ENCODE data around the gene ALG3.

ALG3 gene

DNA sequence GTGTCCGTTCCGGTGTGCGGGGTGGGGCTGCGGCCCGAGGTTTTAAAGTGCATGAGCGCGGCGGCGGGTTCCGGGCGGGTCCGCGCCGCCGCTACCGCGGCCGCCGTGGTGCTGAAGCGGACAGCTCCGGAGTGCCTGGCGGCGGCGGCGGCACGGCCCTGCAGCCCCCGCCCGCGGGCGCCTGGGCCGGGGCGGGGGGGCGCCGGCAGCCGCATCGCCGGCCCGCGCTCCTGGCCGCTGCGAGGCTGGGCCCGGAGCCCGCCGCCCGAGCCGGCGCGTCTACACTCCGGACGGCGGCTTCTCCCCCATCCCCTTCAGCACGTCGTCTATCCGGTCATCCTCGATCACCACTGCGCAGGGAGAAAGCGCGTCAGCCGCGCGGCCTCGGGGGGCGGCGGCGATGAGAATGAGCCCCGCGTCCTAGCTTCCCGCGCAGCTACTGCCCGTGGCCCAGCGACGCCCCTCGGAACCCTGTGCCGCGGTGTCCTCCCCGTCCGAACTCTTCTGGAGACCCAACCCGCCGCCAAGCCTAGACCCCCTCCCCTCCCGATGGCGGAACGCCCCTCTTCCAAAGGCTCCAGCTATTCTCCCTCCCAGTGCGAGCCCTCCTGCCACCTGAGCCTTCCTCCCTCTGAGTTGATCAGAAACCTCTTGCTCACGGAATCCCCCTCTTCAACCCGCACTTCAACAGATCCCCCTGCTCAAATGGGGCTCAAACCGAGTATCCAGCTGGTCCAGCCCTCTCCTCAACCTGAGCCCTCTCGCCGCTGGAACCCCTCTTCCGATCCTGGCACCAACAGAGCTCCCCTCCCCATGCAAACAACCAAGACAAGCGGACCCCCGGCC lies 11.3 kb upstream of the ALG3 start:
- peak; percentile 38 for DNase-seq

DNA sequence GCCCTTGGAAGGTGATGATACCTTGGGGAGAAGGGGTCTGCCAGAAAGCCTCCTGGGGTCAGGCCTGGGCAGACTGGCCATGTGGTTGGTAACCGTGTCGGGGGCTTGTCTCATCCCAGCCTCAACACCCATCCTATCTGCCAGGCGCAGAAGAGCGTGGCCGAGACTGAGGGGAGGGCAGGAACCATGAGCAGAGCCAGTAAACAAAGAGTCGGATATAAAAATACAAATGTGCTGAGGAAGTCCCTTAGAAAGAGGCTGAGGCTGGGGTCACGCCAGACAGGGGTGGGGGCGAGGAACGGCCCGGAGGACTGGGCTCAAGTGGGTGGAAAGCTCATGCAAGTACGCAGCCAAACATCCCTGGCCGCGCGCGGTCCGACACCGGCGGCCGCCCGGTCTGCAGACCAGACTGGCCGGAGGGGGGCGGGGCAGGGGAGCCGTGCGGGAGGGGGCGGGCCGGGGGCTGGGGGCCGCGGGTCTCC lies 10.7 kb upstream of the ALG3 start:
- no peak for DNase-seq

DNA sequence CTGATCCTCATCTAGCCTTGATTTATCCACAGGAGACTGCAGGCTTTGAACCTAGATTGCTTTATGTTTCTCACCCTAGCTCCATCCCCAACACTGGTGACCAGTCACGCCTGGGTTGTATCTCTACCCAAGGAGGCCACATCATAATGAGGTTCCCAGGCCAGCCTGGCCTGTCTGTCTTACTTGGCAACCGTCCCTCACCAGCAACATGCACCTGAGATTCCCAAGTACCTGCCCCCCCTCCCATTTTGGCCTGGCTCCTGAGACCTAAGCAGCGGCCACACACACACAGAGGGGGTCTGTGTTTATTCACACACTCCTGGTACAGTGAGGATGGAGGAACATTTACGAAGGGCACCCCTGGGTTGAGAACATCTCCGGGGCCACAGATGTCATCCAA lies 10.2 kb upstream of the ALG3 start:
- no peak for DNase-seq

DNA sequence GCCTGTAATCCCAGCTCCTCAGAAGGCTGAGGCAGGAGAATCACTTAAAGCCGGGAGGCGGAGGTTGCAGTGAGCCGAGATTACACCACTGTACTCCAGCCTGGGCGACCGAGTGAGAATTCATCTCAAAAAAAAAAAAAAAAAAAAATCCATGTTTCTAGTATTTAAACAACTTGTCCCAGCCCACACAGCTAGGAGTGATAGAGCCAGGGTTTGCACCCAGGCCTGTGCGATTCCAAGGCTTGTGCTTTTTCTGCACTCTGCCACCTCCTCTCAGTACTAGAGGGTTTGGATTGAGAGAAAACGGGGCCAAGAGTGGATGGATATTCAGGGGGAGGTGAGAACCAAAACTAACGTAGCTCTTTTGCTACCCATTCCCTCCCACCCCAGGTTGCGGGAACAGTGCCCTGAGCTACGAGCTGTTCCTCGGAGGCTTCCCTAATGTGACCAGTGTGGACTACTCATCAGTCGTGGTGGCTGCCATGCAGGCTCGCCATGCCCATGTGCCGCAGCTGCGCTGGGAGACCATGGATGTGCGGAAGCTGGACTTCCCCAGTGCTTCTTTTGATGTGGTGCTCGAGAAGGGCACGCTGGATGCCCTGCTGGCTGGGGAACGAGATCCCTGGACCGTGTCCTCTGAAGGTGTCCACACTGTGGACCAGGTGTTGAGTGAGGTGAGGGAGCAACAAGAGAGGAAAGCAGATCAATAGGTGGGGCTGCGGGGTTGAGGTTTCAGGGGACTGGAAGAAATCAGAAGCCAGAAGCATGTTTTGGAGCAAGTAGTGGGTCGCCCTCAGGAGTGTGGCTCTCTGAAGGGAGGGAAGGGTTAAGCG lies 8.5 kb upstream of the ALG3 start:
- DNase-seq, result no peak

DNA sequence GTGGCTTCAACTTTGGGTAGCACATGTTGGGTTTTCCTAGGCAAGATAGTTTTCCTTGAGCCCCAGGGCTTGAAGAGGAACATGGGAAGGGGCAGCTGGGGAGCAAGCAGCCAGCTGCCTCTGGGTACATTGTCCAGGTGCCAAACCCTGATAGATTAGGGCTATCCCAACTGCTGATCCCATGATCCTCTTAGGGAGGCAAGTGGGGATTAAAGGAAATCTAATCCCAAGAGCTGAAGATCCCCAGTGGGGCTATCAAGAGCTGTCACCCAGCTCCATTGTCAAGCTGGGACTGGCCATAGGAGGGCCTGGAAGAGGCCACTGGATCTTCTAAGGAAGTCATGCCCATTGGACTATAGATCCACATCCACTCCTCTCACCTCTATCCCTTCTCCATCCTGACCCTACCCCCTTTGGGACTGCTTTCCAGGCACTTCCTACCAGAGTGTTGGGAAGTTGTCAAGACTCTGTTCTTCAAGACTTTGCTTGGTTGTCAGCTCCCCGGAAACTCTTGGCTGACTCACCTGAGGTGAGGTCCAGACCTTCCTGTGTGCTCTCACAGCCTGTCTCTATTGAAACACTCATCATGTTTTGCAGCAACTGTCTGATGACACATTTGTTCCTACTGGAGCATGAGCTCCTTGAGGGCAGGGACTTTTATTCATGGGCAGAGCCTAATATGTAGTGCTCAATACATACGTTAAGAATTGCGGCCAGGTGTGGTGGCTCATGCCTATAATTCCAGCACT lies 6.7 kb upstream of the ALG3 start:
- no peak for DNase-seq

DNA sequence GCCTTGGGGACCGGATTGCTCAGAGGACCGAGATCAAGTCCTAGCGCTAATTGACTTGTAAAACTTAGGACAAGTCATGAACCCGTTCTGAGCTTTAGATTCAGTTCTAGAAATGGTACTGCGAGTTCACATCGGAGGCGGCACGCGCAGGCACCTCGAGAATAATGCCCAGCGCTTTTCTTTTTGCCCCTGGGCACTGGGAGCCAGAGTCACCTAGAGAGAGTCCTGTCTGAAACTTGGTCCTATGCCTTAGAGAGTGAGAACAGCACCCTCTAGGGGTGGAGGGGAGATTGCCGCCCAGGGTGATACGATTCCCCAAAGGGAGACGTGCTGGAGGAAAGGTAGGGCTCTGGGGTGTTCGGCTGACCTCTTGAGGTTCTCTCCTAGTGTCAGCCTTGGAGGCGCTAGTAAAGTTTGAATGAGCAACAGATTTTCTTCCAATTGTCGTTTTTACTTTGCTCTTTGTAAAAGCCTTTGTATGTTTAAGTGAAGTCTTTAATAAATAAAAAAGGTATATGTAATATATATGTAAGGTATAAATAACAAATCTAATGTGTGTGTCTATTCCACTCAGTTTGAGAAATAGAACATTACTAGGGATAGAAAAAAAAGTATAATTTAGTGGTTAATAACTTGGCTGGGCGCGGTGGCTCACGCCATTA lies 1.5 kb upstream of the ALG3 start:
- DNase-seq, result peak; percentile 85

DNA sequence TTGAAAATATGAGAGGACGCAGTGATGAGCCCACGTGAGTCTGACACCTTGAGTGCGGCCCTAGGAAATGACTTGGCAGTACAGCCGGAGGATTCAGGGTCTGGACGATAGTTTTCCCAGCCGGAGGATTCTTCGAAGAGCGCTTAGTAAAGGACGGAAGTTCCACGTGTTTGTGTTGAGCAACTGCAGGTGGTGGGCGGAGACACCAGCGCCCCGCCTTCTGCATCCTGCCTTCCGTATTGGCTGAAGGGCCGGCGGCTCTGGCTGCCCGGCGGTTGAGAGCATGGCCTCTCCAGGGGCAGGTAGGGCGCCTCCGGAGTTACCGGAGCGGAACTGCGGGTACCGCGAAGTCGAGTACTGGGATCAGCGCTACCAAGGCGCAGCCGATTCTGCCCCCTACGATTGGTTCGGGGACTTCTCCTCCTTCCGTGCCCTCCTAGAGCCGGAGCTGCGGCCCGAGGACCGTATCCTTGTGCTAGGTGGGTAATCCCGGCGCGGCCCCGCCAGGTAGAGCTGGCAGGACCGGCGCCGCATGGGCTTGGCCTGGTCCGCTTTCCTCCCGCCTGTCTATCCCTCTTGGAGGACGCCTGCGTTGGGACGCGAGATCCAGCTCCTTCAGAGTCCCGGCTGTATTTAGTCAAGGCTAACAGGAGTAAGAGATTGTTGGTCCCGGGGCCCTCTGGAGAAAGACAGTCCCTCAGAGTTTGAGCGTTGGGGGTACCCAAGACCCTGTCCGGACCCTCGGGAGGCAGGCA lies 827 bp upstream of the ALG3 start, which contains the start of gene EEF1AKMT4:
Gene EEF1AKMT4 (plus strand): TSS at position 261 of the 755 bp plus-strand sequence. CDS start 23 bp downstream, at position 284.
- DNase-seq, result peak; percentile 98

DNA sequence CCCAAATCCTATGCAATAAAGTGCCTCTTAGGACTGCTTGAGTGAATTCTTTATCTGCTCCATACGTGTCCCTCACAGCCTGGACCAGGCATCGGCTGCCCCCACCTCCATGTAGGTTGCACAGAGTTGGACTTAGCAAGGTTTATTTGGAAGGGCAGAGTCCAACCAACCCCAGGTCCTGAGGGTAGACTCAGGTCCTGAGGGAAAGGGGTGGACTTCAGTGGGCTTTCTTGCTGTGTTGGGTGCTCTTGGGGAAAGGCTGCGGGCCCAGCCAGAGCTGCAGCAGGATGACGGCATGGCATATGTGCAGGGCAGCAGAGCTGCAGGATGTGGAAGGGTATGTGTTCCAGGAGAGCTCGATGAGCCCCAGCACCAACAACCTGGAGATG lies 6.5 kb downstream of the ALG3 start:
- DNase-seq, result no peak

DNA sequence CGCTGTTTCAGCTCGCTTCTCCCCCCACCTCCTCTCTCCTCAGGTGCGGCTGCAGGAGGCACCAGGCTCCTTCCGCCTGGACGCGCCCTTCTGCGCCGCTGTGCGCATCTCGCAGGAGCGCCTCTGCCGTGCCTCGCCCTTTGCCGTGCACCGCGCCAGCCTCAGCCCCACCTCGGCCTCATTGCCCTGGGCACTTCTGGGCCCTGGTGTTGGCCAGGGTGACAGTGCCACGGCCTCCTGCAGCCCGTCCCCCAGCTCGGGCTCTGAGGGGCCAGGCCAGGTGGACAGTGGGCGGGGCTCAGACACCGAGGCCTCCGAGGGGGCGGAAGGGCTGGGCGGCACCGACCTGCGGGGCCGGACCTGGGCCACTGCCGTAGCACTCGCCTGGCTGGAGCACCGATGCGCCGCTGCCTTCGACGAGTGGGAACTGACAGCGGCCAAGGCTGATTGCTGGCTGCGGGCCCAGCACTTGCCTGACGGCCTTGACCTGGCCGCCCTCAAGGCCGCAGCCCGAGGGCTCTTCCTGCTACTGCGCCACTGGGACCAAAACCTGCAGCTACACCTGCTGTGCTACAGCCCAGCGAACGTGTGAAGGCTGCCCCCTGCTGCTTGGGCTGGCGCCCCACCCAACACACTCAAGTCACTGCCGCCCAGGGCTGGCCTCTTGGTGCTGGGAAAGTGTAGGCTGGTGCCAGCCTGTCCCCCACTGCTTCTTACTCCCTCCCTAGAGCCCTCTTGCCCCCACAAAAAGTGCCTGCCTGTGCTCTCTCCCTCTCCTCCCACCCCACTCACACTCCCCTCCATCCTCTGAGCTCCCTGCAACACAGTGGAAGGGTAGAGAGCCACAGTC lies 7.1 kb downstream of the ALG3 start:
- DNase-seq, result peak; percentile 25

DNA sequence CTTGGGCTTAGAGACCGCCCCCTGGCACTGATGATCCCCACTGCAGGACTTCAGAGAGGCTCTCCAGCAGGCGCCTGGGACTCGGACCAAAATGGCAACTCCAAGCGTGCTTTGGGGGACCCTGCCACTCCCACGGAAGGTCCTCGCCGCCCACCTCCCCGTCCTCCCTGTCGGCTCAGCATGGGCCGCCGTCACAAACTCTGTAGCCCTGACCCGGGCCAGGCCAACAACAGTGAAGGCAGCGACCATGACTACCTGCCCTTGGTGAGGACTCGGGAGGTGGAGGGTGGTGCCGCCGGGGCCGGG lies 7.7 kb downstream of the ALG3 start:
- no peak for DNase-seq

DNA sequence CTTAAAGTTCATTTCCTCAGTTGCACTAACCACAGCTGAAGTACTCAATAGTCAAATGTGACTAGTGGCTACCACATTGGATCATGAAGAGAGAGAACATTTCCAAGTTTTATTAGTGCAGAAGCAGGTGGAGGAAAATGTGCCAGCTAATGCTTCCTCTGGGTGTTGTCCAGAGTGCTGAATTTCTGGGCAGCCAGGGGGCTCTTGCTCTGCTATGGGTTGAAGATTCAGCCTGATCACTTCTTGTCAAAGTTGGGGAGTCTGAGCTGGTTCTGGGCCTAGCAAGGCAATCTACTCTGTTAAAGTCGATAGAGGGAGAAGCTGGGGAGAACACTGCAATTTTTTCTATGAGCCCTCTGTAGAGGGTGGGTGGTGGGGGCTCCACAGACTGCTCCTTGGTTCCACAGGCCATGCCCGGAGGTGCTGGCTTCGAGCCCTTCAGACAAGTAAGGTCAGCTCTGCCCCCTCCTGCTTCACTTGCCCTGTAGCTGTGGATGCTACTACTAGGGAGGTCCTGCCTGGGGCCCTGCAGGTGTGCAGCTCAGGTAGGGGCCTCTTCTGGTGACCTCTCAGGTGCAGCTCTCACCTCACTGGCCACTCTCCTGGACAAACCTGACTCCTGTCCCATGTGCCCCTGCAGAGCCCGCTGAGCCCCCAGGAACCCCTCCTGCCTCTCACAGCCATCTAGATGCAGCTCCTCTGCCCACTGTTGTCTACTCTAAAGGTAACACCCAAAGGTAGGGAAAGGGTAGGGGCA lies 8.2 kb downstream of the ALG3 start:
- peak; percentile 22 for DNase-seq

DNA sequence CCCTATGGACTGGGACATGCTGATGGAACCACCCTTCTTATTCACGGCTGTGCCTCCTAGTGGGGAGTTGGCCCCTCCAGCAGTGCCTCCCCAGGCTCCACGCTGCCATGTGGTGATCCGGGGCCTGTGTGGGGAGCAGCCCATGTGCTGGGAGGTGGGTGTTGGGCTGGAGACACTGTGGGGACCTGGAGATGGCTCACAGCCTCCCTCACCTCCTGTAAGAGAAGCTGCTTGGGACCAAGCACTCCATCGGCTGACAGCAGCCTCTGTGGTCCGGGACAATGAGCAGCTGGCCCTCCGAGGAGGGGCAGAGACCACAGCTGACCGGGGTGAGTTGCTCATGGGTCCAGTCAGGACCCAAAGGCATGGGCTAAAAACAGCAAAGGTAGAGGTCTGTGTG lies 9.1 kb downstream of the ALG3 start:
- DNase-seq, result no peak

DNA sequence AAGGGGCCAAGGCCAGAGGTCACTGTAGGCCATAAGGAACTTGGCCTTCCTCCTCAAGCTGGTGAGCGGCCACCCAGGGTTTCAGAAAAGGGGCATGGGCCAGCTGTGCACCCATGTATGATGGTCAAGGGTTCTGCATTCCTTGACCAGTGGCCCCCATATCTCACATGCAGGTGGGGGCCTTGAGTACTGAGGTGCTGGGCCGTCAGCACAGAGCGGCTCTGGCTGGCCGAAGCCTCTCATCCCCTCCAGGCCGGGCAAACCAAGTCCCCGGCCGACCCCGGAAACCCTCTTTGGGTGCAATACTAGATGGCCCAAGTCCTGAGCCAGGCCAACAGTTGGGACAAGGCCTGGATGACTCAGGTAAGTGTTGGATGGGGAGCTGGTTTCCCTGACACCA lies 9.5 kb downstream of the ALG3 start:
- DNase-seq, result no peak

DNA sequence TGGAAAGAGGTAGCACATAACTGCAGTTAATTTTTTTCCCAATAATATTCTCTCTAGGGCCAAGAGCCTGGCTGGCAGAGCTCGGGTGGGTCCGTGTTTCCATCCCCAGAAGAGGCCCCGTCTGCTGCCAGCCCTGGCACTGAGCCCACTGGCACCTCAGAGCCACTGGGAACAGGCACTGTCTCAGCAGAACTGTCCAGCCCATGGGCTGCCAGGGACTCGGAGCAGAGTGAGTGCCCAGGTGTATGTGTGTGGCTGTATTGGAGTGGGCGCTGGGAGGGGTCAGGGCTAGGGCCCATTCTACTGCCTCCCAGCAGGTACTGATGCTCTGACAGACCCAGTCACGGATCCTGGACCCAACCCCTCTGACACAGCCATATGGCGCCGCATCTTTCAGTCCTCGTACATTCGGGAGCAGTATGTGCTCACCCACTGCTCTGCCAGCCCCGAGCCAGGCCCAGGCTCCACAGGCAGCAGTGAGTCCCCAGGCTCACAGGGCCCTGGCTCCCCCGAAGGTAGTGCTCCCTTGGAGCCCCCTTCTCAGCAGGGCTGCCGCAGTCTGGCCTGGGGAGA lies 10.4 kb downstream of the ALG3 start:
- no peak for DNase-seq

DNA sequence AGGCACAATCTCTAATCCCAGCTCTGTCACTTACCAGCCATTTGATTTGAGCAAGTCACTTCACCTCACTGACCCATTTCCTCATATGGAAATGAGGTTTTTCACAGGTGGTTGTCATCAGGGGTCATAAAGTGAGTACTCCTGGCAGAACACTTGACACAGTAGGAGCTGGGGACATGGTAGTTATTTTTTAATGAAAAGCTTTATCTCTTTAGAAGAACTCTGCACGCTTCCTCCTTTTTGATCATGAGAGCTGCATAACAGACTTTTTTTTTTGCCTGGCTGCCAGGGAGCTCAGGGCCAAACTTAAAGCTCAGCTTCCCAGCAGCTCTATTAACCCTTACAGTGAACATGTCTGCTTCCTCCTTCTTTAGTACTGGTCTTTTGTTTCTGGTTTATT lies 11.0 kb downstream of the ALG3 start:
- no peak for DNase-seq

DNA sequence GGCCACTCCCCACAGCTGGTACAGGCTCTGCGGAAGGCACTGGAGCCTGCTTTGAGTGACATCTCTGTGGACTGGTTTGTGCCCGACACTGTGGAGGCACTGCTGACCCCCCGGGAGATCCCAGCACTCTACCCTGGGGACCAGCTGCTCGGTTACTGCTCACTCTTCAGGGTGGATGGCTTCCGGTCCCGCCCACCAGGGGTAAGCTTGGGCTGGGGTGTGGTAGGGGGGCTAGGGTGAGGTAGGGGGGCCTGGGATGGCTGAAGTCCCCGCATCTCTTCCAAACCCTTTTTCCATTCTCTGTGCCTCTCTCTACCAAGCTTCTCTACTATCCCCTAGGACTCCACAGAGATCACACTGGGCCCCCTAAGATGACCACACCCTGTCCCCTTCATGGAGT lies 11.6 kb downstream of the ALG3 start:
- no peak for DNase-seq

DNA sequence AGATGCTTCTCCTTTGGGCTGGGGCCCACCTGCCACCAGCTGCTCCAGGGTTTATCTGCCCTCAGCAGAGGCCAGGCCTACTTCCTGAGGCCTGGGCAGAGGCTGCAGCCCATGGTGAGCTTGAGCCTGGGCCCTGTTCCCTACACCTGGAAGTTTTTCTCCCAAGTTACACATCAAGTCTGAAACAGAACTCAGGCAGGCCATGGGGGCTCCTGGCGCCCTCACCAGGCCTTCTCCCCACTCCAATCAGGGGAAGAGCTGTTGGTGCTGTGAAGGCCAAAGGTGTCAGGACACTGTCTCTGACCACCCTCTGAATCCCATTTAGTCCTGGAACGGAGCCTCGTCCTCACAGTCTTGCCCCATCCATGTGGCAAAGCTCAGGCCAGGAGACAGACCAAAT lies 12.1 kb downstream of the ALG3 start:
- no peak for DNase-seq

DNA sequence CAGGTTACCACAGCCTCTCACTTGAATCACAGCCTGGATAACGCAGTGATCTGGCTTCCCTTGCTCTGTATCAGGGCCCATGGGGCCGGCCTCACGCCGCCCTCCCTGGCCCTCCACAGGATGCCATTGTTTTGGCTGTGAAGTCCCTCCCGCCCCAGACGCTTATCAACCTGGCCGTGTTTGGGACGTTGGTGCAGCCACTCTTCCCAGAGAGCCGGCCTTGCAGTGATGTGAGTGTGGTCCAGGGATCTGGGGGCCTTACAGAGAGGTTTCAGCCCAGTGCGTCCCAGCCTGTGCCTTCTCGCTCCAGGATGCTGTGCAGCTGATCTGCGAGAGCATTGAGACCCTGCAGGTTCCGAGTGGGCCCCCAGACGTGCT lies 12.7 kb downstream of the ALG3 start:
- no peak for DNase-seq

DNA sequence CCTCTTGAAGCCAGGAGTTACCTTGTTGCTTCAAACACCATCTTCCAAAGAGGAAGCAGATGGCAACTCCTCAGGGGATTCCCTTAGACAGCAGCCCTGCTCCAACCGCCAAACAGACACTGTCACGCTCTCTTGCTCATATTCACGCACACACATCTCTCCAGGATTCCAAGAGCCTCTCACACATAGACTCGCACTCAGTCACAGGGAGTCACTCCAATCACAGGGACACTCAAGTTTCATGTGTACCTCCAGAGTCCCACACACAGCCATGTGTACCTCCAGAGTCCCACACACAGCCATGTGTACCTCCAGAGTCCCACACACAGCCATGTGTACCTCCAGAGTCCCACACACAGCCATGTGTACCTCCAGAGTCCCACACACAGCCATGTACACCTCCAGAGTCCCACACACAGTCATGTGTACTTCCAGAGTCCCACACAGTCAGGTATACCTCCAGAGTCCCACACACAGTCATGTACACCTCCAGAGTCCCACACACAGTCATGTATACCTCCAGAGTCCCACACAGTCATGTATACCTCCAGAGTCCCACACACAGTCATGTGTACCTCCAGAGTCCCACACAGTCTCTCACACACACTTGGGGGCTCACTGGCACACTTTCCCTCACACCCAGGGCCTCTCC lies 13.3 kb downstream of the ALG3 start:
- DNase-seq, result no peak

Data from fibroblast of skin of right biceps (primary cell).